HFF-Myc (cell line): Measurements from ENCODE around the gene PFAS.

Experiments
- DNase-seq: peaks from one replicate; pipeline ENCODE4 v3.0.0-alpha.2; 2011; ENCODE audit warnings: low read depth; ENCODE audit errors: extremely low read depth
- H3K4me3 ChIP-seq: replicated peaks from 2 replicates; pipeline ENCODE4 v1.5.1; 2011; ENCODE audit warnings: low read depth, mild to moderate bottlenecking, control low read depth, low read length
- TF ChIP-seq, protein P1 (sequence below): IDR thresholded peaks from 2 replicates; pipeline ENCODE4 v1.5.1; 2012; ENCODE audit warnings: mild to moderate bottlenecking, low read depth, low read length, control low read depth; ENCODE audit errors: missing control alignments

PFAS gene

DNA sequence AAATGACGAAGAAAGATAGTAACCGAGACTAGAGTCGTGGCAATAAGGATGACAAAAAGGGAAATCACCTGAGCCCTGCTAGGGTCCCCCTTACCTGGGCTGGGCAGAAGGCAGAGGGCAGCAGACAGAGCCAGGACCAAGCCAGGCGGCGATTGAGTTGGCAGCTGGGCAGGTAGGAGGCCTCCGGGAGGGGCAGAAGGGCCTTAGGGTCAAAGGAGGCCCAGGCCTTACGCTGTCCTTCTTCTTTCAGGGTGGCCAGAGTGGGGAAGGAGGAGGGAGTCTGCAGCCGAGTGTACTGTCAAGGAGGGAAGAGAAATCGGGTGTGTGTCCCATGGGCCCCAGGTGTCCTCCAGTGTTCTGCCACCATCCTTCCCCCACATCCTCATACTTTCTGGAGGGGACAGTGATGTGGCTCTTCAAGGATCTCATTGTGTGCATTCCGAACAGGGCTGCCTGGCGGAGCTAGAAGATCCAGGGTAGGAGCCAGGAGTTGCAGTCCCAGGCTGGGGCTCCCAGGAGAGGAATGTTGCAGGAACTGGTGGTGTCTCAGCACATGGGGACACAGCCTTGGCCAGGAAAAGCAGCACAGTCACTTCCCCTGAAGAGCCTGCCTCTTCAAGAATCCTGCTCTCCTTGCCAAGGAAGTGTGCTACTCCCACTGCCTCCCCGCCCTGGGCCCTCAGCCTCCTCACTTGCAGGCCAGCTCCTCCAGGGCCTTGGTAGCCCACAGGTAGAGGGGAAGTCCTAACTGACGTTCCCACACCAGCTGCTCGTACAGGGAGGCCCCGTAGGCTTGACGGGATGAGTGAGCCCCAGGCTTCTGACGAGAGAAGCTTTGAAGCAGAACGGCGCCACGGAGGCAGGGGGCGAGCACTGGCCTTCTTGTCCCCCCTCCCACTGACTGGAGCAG lies 14.5 kb upstream of the PFAS start:
- TF ChIP-seq, protein P1, sequence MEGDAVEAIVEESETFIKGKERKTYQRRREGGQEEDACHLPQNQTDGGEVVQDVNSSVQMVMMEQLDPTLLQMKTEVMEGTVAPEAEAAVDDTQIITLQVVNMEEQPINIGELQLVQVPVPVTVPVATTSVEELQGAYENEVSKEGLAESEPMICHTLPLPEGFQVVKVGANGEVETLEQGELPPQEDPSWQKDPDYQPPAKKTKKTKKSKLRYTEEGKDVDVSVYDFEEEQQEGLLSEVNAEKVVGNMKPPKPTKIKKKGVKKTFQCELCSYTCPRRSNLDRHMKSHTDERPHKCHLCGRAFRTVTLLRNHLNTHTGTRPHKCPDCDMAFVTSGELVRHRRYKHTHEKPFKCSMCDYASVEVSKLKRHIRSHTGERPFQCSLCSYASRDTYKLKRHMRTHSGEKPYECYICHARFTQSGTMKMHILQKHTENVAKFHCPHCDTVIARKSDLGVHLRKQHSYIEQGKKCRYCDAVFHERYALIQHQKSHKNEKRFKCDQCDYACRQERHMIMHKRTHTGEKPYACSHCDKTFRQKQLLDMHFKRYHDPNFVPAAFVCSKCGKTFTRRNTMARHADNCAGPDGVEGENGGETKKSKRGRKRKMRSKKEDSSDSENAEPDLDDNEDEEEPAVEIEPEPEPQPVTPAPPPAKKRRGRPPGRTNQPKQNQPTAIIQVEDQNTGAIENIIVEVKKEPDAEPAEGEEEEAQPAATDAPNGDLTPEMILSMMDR: no peak
- DNase-seq: no peak
- H3K4me3 ChIP-seq: no peak overlapping the region

DNA sequence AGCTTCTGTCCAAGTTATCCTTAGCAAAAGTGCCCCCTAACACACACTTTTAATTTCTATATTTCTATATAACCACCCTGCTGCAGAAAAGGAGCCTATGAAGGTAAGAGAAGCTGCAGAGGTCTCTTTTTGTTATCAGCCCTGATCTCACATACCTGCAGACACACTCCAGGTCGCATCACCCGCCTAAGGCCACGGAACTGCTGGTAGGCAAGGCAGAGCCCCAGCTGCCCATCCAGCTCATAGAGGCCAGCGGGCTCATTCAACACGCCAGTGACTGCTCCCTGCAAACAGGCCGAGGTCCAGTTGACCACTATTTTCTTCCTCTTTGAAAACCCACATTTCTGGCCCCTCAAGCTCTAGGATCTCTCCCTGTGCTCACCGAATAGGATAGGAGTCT lies 13.4 kb upstream of the PFAS start:
- no peak for DNase-seq
- H3K4me3 ChIP-seq: no peak overlapping the region
- TF ChIP-seq, protein P1: no peak

DNA sequence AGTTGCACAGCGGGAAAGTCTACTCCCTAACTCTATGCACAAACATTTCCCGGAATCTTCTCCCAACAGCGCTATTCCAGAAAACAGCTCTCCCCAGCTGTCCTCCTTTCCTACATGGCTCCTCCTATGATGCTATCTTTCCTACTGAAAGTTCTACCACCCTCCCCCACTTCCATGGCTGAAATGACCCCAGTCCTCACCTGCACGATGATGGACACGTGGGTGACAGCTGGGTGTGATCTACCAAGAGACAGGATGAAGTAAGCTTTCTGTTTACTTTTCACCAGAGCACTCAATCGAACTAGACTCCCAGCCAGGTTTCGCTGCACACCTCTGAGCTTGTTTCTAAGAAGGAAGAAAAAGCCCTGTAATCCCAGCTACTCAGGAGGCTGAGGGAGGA lies 11.9 kb upstream of the PFAS start:
- no peak overlapping the region for H3K4me3 ChIP-seq
- TF ChIP-seq, protein P1: no peak

DNA sequence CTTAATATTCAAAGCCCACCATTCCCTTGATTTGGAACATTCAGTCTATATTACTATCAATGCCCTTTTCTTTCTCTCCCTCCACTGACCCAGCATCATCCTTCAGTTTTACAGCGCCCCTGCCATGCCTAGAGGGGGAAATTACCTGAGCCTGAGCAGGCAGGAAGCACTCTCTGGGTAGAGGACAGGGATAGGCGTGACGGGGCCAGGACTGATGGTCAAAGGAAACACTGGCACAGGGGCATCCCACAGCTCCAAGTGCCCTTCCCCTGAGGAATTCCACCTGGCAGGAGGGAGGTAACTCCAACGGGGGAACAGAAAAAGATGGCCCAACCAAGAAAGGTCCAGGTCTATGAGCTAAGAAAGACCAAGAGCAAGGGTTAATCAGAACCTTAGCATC lies 11.2 kb upstream of the PFAS start:
- DNase-seq: no peak
- no peak overlapping the region for H3K4me3 ChIP-seq
- TF ChIP-seq, protein P1: no peak

More for the DNA sequence above, 11.9 kb upstream of the PFAS start:
- DNase-seq: no peak

DNA sequence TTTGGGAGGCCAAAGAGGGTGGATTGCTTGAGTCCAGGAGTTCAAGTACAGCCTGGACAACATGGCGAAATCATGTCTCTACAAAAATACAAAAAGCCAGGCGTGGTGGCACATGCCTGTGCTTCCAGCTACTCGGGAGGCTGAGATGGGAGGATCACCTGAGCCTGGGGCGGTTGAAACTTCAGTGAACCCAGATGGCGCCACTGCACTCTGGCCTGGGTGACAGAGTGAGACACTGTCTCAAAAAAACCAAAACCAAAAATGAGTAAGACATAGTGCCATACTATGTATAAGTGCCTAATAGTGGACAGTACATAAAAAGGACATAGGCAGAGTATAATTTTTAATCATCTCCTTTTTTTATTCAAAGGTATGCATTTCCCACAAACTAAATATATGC lies 5.3 kb upstream of the PFAS start:
- DNase-seq: no peak
- no peak overlapping the region for H3K4me3 ChIP-seq
- TF ChIP-seq, protein P1: no peak

DNA sequence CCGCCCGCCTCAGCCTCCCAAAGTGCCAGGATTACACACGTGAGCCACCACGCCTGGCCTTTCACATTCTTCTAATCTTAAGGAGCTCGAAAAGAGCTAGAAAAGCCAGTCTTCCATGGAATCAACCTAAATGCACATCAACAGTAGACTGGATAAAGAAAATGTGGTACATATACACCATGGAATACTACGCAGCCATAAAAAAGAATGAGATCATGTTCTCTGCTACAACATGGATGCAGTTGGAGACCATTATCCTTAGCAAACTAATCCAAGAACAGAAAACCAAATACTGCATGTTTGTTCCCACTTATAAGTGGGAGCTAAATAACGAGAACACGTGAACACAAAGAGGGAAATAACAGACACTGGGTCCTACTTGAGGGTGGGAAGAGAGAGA lies 4.3 kb upstream of the PFAS start:
- no peak overlapping the region for H3K4me3 ChIP-seq
- TF ChIP-seq, protein P1: no peak
- DNase-seq: no peak
